Calu3 (cell line): Measurements from ENCODE around the gene LAD1. TPM values are rescaled to one million over a fixed set of nuclear protein-coding genes. Genes with fewer than 3 reads are reported as not detected.

ENCODE experiments used
- BruUV-seq: library from RNA; stranded (reverse); fragments of 400-500 nt; replicated peaks from 2 replicates; lab custom pipeline; 2021; lab: Mats Ljungman, UMichigan
- CTCF ChIA-PET: fragments of 300-600 bp; sonication (Branson Sonifier 250); formaldehyde crosslinking; loops from one replicate; lab custom pipeline; 2022; ENCODE audit warnings: antibody characterized with exemption; lab: Charles Lee
- DNase-seq: peaks from one replicate; pipeline ENCODE4 v3.0.0; 2022
- H3K27ac Mint-ChIP-seq: one replicate; pipeline ENCODE4 v1.8.0; 2022; ENCODE audit warnings: mixed read lengths; ENCODE audit not compliant: unreplicated experiment
- H3K27me3 Mint-ChIP-seq: one replicate; pipeline ENCODE4 v1.8.0; 2022; ENCODE audit warnings: mixed read lengths; ENCODE audit not compliant: unreplicated experiment
- H3K36me3 Mint-ChIP-seq: one replicate; pipeline ENCODE4 v1.8.0; 2022; ENCODE audit warnings: mild to moderate bottlenecking, moderate library complexity, mixed read lengths; ENCODE audit not compliant: insufficient read depth, unreplicated experiment
- H3K4me1 Mint-ChIP-seq: one replicate; pipeline ENCODE4 v1.8.0; 2022; ENCODE audit warnings: mild to moderate bottlenecking, low read depth, mixed read lengths; ENCODE audit not compliant: unreplicated experiment
- H3K4me3 Mint-ChIP-seq: one replicate; pipeline ENCODE4 v1.8.0; 2022; ENCODE audit warnings: mild to moderate bottlenecking, low read depth, moderate library complexity, mixed read lengths; ENCODE audit not compliant: unreplicated experiment
- H3K9me3 Mint-ChIP-seq: one replicate; pipeline ENCODE4 v1.8.0; 2022; ENCODE audit warnings: low read depth, mixed read lengths; ENCODE audit not compliant: unreplicated experiment
- CTCF ChIP-seq: fragments of 200-600 bp; IDR thresholded peaks from one replicate; pipeline ENCODE4 v1.8.0; 2022; ENCODE audit warnings: antibody characterized with exemption; ENCODE audit not compliant: unreplicated experiment
- intact Hi-C: fragments of 100-400 bp; cut with micrococcal nuclease; formaldehyde crosslinking; loops from one replicate; pipeline ENCODE4 v1.10.0; 2022; ENCODE audit not compliant: unreplicated experiment
- total RNA-seq: library from RNA; stranded (reverse); gene quantifications from 2 replicates; pipeline ENCODE4 v1.2.3, GENCODE V29; 2022

Gene LAD1
- total RNA-seq, 1 experiment from 2014 or later, result 209 TPM

DNA sequence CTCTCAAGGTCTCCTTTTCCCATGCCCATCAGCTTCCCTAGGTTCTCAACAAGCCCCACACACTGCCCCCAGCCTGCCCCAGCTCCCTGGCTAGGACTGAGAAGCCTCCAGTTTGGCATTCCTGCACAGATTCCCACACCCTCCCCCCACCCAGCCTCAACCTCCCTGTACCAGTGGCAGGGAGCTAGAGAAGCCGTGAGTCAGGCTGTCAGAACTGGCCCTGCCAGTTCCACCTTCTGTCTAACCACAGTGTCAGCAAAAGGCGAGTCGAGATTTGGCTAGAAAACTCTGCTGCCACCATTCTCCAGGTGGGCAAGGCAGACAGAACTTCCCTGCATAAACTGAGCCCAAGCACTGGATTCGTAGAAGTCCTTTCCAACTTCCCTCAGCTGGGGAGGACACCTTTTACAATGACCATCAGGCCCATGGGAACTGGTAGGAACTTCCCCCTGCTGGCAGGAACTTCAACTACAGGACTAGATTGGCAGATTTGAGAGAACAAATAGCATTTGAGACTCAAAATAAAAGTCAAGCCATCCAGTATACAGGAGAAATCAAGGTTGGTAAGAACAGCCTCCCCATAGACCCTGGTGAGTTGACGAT lies 52.7 kb downstream of the LAD1 start:
- Mint-ChIP-seq H3K36me3 (no peaks in the 10 kb centered on the region), H3K27ac (no peak overlapping the region), H3K27me3 (peaks cover 26% of the 10 kb centered on the region), H3K4me3 (no peak overlapping the region), H3K4me1 (peaks cover 7% of the 10 kb centered on the region), H3K9me3 (no peaks in the 10 kb centered on the region)
- TF ChIP-seq CTCF, result peak; percentile 81
- CTCF ChIA-PET, result interaction anchor here (0.6 to 2.8 kb wide), 19 partner anchors 11 to 1736 kb away, joined by 3 to 29 read pairs (median 4); no protein-coding TSS in a partner anchor
- intact Hi-C loops, result loop anchor here (2.0 to 5.0 kb wide), 3 partner anchors 38 to 99 kb away; no protein-coding TSS in a partner anchor
- no TSS peak for BruUV-seq
- DNase-seq, result peak; percentile 82

GRCh38 chr1:201345081-201345355 lies 54.1 kb downstream of the LAD1 start:
- no peak overlapping the region for H3K4me3 Mint-ChIP-seq
- peaks cover 12% of the 10 kb centered on the region for H3K27me3 Mint-ChIP-seq
- no peaks in the 10 kb centered on the region for H3K9me3 Mint-ChIP-seq
- intact Hi-C loops, result loop anchor here (5.0 kb wide), 2 partner anchors 78 to 98 kb away; no protein-coding TSS in a partner anchor
- no peak overlapping the region for H3K27ac Mint-ChIP-seq
- no peak for DNase-seq
- BruUV-seq, result no TSS peak
- no peaks in the 10 kb centered on the region for H3K36me3 Mint-ChIP-seq
- TF ChIP-seq CTCF, result no peak
- CTCF ChIA-PET, result interaction anchor here (2.4 kb wide), 1 partner anchor 34 kb away, joined by 15 read pairs; no protein-coding TSS in a partner anchor
- H3K4me1 Mint-ChIP-seq, result peaks cover 7% of the 10 kb centered on the region

- Mint-ChIP-seq H3K4me3 (no peak overlapping the region), H3K9me3 (no peaks in the 10 kb centered on the region), H3K27me3 (peaks cover 6% of the 10 kb centered on the region), H3K27ac (no peak overlapping the region), H3K36me3 (no peaks in the 10 kb centered on the region), H3K4me1 (peaks cover 7% of the 10 kb centered on the region)
- CTCF ChIA-PET, result no interaction called here
- intact Hi-C loops, result loop anchor here (5.0 kb wide), 2 partner anchors 77 to 97 kb away; no protein-coding TSS in a partner anchor
- no peak for DNase-seq
- no peak for TF ChIP-seq CTCF
- BruUV-seq, result no TSS peak
Observed at GRCh38 chr1:201344206-201345080, 54.7 kb downstream of the LAD1 start.

DNA sequence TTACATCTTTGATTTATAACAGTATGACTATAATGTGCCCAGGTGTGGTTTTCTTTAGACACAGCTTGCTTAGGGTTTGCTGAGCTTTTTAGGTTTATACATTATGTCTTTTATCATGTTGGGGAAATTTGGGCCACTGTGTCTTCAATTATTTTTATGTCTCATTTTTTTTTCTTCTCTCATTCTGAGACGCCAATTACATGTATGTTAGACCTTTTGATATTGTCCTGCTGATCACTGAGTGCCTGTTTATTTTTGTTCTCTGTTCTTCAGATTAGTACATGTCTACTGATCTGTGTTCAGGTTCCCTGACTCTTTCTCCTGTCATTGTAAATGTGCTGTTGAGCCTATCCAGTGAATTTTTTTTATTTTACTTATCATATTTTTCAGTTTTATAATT lies 57.7 kb downstream of the LAD1 start:
- Mint-ChIP-seq H3K27me3 (peaks cover 21% of the 10 kb centered on the region), H3K4me1 (peaks cover under 1% of the 10 kb centered on the region), H3K4me3 (no peak overlapping the region), H3K27ac (no peak overlapping the region), H3K9me3 (no peaks in the 10 kb centered on the region), H3K36me3 (no peaks in the 10 kb centered on the region)
- intact Hi-C loops, result no loop called here
- BruUV-seq, result no TSS peak
- no peak for DNase-seq
- CTCF ChIA-PET, result interaction anchor here (0.6 kb wide), 1 partner anchor 66 kb away, joined by 4 read pairs; no protein-coding TSS in a partner anchor
- no peak for TF ChIP-seq CTCF
